H1 (cell line): ENCODE data around the gene ADAMTS15. TPM values are rescaled to one million over a fixed set of nuclear protein-coding genes. Genes with fewer than 3 reads are reported as not detected.

Source experiments
- BACH1 ChIP-seq: IDR thresholded peaks from 2 replicates; pipeline ENCODE4 v1.6.1; 2012; ENCODE audit warnings: low read length, improper control_type of control experiment
- CHD2 ChIP-seq: IDR thresholded peaks from 2 replicates; pipeline ENCODE4 v1.6.1; 2012; ENCODE audit warnings: low read length, improper control_type of control experiment
- CHD7 ChIP-seq: fragments of 300-600 bp; sonication (generic); IDR thresholded peaks from 2 replicates; pipeline ENCODE4 v1.7.1; 2012; ENCODE audit warnings: low read length, moderate library complexity, mild to moderate bottlenecking, inconsistent platforms; ENCODE audit not compliant: insufficient replicate concordance
- EZH2 ChIP-seq: fragments of 200-600 bp; sonication (generic); IDR thresholded peaks from 2 replicates; pipeline ENCODE4 v1.7.1; 2012; ENCODE audit warnings: low read depth, mild to moderate bottlenecking, moderate library complexity, low read length, inconsistent platforms; ENCODE audit not compliant: severe bottlenecking
- KDM5A ChIP-seq: fragments of 200-600 bp; IDR thresholded peaks from 2 replicates; pipeline ENCODE4 v1.7.1; 2012; ENCODE audit warnings: mild to moderate bottlenecking, low read length, inconsistent platforms, mixed read lengths
- SAP30 ChIP-seq: fragments of 300-600 bp; sonication (generic); IDR thresholded peaks from 2 replicates; pipeline ENCODE4 v1.7.1; 2012; ENCODE audit warnings: low read length, moderate library complexity, mild to moderate bottlenecking, inconsistent platforms; ENCODE audit not compliant: insufficient read depth, insufficient replicate concordance
- SP2 ChIP-seq: IDR thresholded peaks from 2 replicates; pipeline ENCODE4 v1.6.1; 2012; ENCODE audit warnings: mild to moderate bottlenecking, low read length, inconsistent platforms
- SUZ12 ChIP-seq: fragments of 200-600 bp; sonication (generic); IDR thresholded peaks from 2 replicates; pipeline ENCODE4 v1.6.1; 2012; ENCODE audit warnings: mild to moderate bottlenecking, inconsistent platforms, low read length, moderate library complexity, mixed read lengths
- TAF1 ChIP-seq: IDR thresholded peaks from 2 replicates; pipeline ENCODE4 v1.6.1; 2011; ENCODE audit warnings: mild to moderate bottlenecking, low read depth, low read length
- polyA plus RNA-seq, 7 experiments: library from polyadenylated mRNA; depleted of rRNA in 3 of 7; stranded (reverse) in 5 of 7; unstranded in 2 of 7; fragments of >200 nt in 5 of 7; fragments of 200-250 nt in 2 of 7; gene quantifications; 1 replicate in 5 of 7; 2 replicates in 1 of 7; 4 replicates in 1 of 7; pipeline versions ENCODE4 v1.2.1 to v1.2.3, GENCODE V29; 2011 to 2013; ENCODE audit warnings: missing spikeins in 2 of 7, mixed read lengths in 2 of 7
- total RNA-seq: library from RNA; stranded (reverse); fragmentation: NEBNext Ultra II Directional; extraction: Animal tissue kit (Norgen Biotek cat#: 25700); gene quantifications from 2 replicates; pipeline ENCODE4 v1.2.1, GENCODE V29; 2021

Gene ADAMTS15
- total and polyA plus RNA-seq, 2 of the 8 experiments (the other 6 are each of a cell fraction or from before 2014, with no cell fraction given): 1.7 to 4.7 TPM

- TF ChIP-seq CHD7: no peak
- no peak for TF ChIP-seq TAF1
- TF ChIP-seq BACH1: no peak
- TF ChIP-seq SAP30: no peak
- no peak for TF ChIP-seq CHD2
- TF ChIP-seq KDM5A: no peak
- TF ChIP-seq SUZ12: no peak
- no peak for TF ChIP-seq EZH2
- TF ChIP-seq SP2: no peak
Observed at GRCh38 chr11:130452940-130453339, 4.5 kb downstream of the ADAMTS15 start (continued).
